Keratinocyte (primary cell): Measurements from ENCODE around the gene SEC31A. TPM values are rescaled to one million over a fixed set of nuclear protein-coding genes. Genes with fewer than 3 reads are reported as not detected.
"Not testable (repeated sequence)": the region's sequence is repeated elsewhere in the genome, so short reads cannot be mapped to it uniquely, and the experiment has no call there.

ENCODE experiments used
- DNase-seq: peaks from one replicate; pipeline ENCODE4 v3.0.0-alpha.2; 2011; ENCODE audit warnings: low read depth, missing footprints, low spot score
- FAIRE-seq: peaks from 2 replicates; lab custom pipeline; 2011; peaks lifted over from hg19 to GRCh38; lab: Jason Lieb, UNC
- H2AFZ ChIP-seq: 2 replicates; pipeline ENCODE4 v1.6.0; 2012; ENCODE audit warnings: low read length, control low read depth, inconsistent platforms; ENCODE audit not compliant: control insufficient read depth
- H3K27ac ChIP-seq: 2 replicates; pipeline ENCODE4 v1.5.1; 2011; ENCODE audit warnings: low read length; ENCODE audit not compliant: control insufficient read depth, insufficient read depth
- H3K27me3 ChIP-seq: 3 replicates; pipeline ENCODE4 v1.6.0; 2011; ENCODE audit warnings: low read length; ENCODE audit not compliant: control insufficient read depth, insufficient read depth; ENCODE audit errors: extremely low read depth
- H3K36me3 ChIP-seq, 2 experiments: 2 replicates in 1 of 2; 3 replicates in 1 of 2; pipeline ENCODE4 v1.5.1; 2011; ENCODE audit warnings: low read length in 2 of 2, mild to moderate bottlenecking in 1 of 2; ENCODE audit not compliant: control insufficient read depth in 2 of 2, insufficient read depth in 2 of 2; ENCODE audit errors: extremely low read depth in 1 of 2
- H3K4me1 ChIP-seq: 3 replicates; pipeline ENCODE4 v1.5.1; 2011; ENCODE audit warnings: low read length; ENCODE audit not compliant: control insufficient read depth, insufficient read depth; ENCODE audit errors: extremely low read depth
- H3K4me2 ChIP-seq: 3 replicates; pipeline ENCODE4 v1.6.0; 2011; ENCODE audit warnings: low read depth, low read length; ENCODE audit not compliant: control insufficient read depth, insufficient read depth; ENCODE audit errors: extremely low read depth
- H3K4me3 ChIP-seq, 3 experiments: fragments of 200-600 bp in 1 of 3; sonication (generic) in 1 of 3; 2 replicates in 2 of 3; 3 replicates in 1 of 3; pipeline ENCODE4 v1.5.1; 2011 to 2016; ENCODE audit warnings: low read length in 3 of 3, mild to moderate bottlenecking in 3 of 3, control low read depth in 2 of 3, inconsistent platforms in 1 of 3, low read depth in 1 of 3, mixed read lengths in 1 of 3, mixed run types in 1 of 3, moderate library complexity in 1 of 3; ENCODE audit not compliant: control insufficient read depth in 2 of 3, insufficient read depth in 2 of 3; ENCODE audit errors: extremely low read depth in 1 of 3
- H3K79me2 ChIP-seq: 2 replicates; pipeline ENCODE4 v1.6.0; 2012; ENCODE audit warnings: low read length; ENCODE audit not compliant: control insufficient read depth, insufficient read depth
- H3K9ac ChIP-seq: 3 replicates; pipeline ENCODE4 v1.6.0; 2011; ENCODE audit warnings: low read length; ENCODE audit not compliant: control insufficient read depth, insufficient read depth; ENCODE audit errors: extremely low read depth
- H3K9me1 ChIP-seq: 3 replicates; pipeline ENCODE4 v1.6.0; 2011; ENCODE audit warnings: low read length; ENCODE audit not compliant: control insufficient read depth, insufficient read depth; ENCODE audit errors: extremely low read depth
- H3K9me3 ChIP-seq: 2 replicates; pipeline ENCODE4 v1.5.1; 2012; ENCODE audit warnings: low read depth, low read length; ENCODE audit not compliant: control insufficient read depth
- H4K20me1 ChIP-seq: 3 replicates; pipeline ENCODE4 v1.6.0; 2011; ENCODE audit warnings: low read length; ENCODE audit not compliant: control insufficient read depth, insufficient read depth; ENCODE audit errors: extremely low read depth
- EZH2 ChIP-seq: IDR thresholded peaks from one replicate; pipeline ENCODE4 v1.6.1; 2012; ENCODE audit warnings: inconsistent platforms, mild to moderate bottlenecking, low read length, moderate library complexity
- dilution Hi-C: fragments of 300-500 bp; cut with MboI; formaldehyde crosslinking; loops from one replicate; pipeline ENCODE4 v1.7.0; 2020; ENCODE audit warnings: low sequenced_read_pairs; ENCODE audit not compliant: extremely low pct_ligation_motif_present
- polyA plus RNA-seq, 5 experiments: library from polyadenylated mRNA; depleted of rRNA in 3 of 5; stranded (reverse) in 3 of 5; stranded (forward) in 1 of 5; unstranded in 1 of 5; fragments of >200 nt; gene quantifications; 1 replicate in 1 of 5; 2 replicates in 3 of 5; 3 replicates in 1 of 5; pipeline versions ENCODE4 v1.2.1 to v1.2.3, GENCODE V29; 2011 to 2012; ENCODE audit warnings: missing spikeins in 2 of 5, low read depth in 1 of 5, low replicate concordance in 1 of 5
- TF ChIP-seq, protein P1 (sequence below), 3 experiments: IDR thresholded peaks in 1 of 3; conservative IDR thresholded peaks in 1 of 3; optimal IDR thresholded peaks in 1 of 3; 2 replicates in 2 of 3; 3 replicates in 1 of 3; pipeline versions ENCODE3 to v1.5.1; 2011; ENCODE audit warnings: low read length in 3 of 3, mild to moderate bottlenecking in 3 of 3, moderate library complexity in 2 of 3, control low read depth in 1 of 3, inconsistent platforms in 1 of 3; ENCODE audit not compliant: insufficient read depth in 2 of 3; ENCODE audit errors: extremely low read depth in 1 of 3

SEC31A gene
- polyA plus RNA-seq, 1 donor (not counting 4 experiments of a cell fraction or from before 2014, with no cell fraction given), result 192 TPM

DNA sequence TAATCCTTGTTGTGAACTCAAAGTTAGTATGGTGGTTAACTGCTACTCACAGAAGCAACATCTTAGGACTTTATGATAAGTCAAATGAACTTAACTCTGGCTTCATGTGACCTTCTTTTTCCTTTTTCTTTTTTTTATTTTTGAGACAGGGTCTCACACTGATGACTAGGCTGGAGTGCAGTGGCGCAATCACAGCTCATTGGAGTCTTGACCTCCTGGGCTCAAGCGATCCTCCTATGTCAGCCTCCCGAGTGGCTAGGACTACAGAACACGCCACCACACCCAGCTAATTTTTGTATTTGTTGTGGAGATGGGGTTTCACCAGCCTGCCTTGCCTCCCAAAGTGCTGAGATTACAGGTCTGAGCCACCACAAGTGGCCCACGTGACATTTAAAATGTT is 22.4 kb downstream of the SEC31A start:
- TF ChIP-seq, protein P1, sequence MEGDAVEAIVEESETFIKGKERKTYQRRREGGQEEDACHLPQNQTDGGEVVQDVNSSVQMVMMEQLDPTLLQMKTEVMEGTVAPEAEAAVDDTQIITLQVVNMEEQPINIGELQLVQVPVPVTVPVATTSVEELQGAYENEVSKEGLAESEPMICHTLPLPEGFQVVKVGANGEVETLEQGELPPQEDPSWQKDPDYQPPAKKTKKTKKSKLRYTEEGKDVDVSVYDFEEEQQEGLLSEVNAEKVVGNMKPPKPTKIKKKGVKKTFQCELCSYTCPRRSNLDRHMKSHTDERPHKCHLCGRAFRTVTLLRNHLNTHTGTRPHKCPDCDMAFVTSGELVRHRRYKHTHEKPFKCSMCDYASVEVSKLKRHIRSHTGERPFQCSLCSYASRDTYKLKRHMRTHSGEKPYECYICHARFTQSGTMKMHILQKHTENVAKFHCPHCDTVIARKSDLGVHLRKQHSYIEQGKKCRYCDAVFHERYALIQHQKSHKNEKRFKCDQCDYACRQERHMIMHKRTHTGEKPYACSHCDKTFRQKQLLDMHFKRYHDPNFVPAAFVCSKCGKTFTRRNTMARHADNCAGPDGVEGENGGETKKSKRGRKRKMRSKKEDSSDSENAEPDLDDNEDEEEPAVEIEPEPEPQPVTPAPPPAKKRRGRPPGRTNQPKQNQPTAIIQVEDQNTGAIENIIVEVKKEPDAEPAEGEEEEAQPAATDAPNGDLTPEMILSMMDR (optimal IDR thresholded peaks at IDR 0.05 in 1 of 3, IDR thresholded peaks at IDR 0.05 in 1 of 3, conservative IDR thresholded peaks at IDR 0.05 in 1 of 3; ENCODE audit: extremely low read depth in 1 of 3, insufficient read depth in 2 of 3, low read length in 3 of 3), result no peak
- Histone ChIP-seq H4K20me1 (no peaks in the 10 kb centered on the region), H3K36me3 (peaks cover 14 to 54% of the 10 kb centered on the region in 2 experiments), H3K4me1 (peaks cover 17% of the 10 kb centered on the region), H3K9me1 (peaks cover 2% of the 10 kb centered on the region), H3K9ac (no peak overlapping the region), H3K4me2 (no peak overlapping the region), H2AFZ (no peak overlapping the region), H3K9me3 (no peaks in the 10 kb centered on the region), H3K27ac (no peak overlapping the region), H3K27me3 (no peaks in the 10 kb centered on the region), H3K4me3 (no peak overlapping the region), H3K79me2 (peaks cover 20% of the 10 kb centered on the region)
- dilution Hi-C loops, result no loop called here
- DNase-seq (no peak), FAIRE-seq (no peak)

DNA sequence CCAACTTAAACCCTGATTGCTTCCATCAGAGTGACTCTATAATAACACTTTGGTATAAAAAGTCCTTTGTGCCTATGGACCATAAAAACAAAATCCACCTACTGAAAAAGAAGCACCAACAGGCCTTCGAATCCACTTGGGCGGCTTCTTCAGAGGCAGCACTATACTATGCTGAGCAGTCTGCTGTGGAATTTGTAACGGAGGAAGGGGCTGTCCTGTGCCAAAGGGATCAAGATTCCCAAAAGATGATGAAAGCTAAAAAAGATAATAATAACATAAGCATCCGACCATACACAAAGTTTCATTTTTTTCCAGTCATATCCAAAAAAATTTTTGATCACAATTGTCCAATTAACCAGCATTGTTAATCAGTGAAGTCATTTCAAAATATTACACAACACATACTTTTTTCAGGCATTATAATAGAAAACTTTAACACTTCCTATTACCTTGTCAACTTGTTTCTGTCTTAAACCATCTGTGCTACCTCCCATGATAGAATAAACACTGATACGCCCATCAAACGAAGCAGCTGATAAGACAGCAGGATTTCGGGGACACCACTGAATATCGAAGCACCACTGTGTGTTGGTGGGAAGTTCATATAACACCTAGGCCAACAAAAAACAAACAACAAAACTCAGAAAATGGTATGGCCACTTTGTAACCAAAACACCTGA is 24.1 kb downstream of the SEC31A start:
- Histone ChIP-seq H3K9ac (no peak overlapping the region), H3K4me3 (no peak overlapping the region), H3K36me3 (peaks cover 20 to 51% of the 10 kb centered on the region in 2 experiments), H3K27me3 (no peaks in the 10 kb centered on the region), H3K9me3 (no peaks in the 10 kb centered on the region), H2AFZ (no peak overlapping the region), H3K79me2 (peaks cover 20% of the 10 kb centered on the region), H4K20me1 (no peaks in the 10 kb centered on the region), H3K9me1 (peaks cover 2% of the 10 kb centered on the region), H3K4me1 (peaks cover 17% of the 10 kb centered on the region), H3K27ac (peak overlapping the region; percentile 82), H3K4me2 (no peak overlapping the region)
- DNase-seq (no peak), FAIRE-seq (no peak)
- TF ChIP-seq, protein P1 (optimal IDR thresholded peaks at IDR 0.05 in 1 of 3, IDR thresholded peaks at IDR 0.05 in 1 of 3, conservative IDR thresholded peaks at IDR 0.05 in 1 of 3; ENCODE audit: extremely low read depth in 1 of 3, insufficient read depth in 2 of 3, low read length in 3 of 3), result no peak
- no peak for TF ChIP-seq EZH2
- dilution Hi-C loops, result no loop called here

DNA sequence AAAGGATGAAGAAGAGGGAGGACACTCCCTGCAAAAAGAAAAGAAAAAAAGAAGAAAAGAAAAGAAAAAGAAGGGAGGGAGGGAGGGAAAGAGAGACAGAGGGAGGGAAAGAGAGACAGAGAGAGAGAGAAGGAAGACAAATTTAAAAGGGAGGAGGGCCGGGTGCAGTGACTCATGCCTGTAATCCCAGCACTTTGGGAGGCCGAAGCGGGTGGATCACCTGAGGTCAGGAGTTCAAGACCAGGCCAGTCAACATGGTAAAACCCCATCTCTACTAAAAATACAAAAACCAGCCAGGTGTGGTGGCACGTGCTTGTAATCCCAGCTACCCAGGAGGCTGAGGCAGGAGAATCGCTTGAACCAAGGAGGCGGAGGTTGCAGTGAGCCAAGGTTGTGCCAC is 24.9 kb downstream of the SEC31A start:
- peak overlapping the region; percentile 45 for H3K4me2 ChIP-seq
- dilution Hi-C loops, H3K27me3 ChIP-seq, H3K9me1 ChIP-seq, DNase-seq, H3K9ac ChIP-seq, H2AFZ ChIP-seq, H3K9me3 ChIP-seq, H4K20me1 ChIP-seq, H3K4me3 ChIP-seq: not testable (repeated sequence)
- peak; percentile 32 for FAIRE-seq
- peaks cover 18 to 44% of the 10 kb centered on the region in 2 experiments for H3K36me3 ChIP-seq
- H3K27ac ChIP-seq, result peak overlapping the region; percentile 82
- peaks cover 17% of the 10 kb centered on the region for H3K4me1 ChIP-seq
- peaks cover 15% of the 10 kb centered on the region for H3K79me2 ChIP-seq
